ENCODE data around the gene NDUFA11. TPM values are rescaled to one million over a fixed set of nuclear protein-coding genes. Genes with fewer than 3 reads are reported as not detected.

The NDUFA11 gene
- total RNA-seq, 1 experiment from 2014 or later: 169 TPM

DNA sequence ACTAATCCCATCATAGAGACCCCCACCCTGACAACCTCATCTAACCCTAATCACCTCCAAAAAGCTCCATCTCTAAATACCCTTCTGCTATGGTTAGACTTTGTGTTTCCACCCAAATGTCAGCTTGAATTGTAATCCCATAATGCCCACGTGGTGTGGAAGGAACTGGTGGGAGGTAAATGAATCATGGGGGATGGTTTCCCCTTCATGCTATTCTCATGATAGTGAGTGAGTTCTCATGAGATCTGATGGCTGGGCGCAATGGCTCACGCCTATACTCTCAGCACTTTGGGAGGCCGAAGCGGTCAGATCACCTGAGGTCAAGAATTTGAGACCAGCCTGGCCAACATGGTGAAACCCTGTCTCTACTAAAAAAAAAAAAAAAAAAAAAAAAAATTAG is 3.7 kb upstream of the NDUFA11 start:
- ChIA-PET CTCF (no interaction called here), POLR2A (ENCODE audit: unreplicated experiment) (no interaction called here)
- intact Hi-C loops (cut with micrococcal nuclease; ENCODE audit: unreplicated experiment): no loop called here
- Histone ChIP-seq H3K27ac (no peak overlapping the region), H2AFZ (no peak overlapping the region), H3K27me3 (ENCODE audit: insufficient read depth, low read depth) (no peaks in the 10 kb centered on the region), H3K9me3 (ENCODE audit: insufficient read depth, low read depth) (no peaks in the 10 kb centered on the region), H3K4me2 (no peak overlapping the region), H3K79me2 (ENCODE audit: low read depth) (peaks cover 13% of the 10 kb centered on the region), H3K9me2 (ENCODE audit: insufficient read depth) (no peaks in the 10 kb centered on the region), H3F3A (ENCODE audit: insufficient read depth, low read depth) (no peaks in the 10 kb centered on the region), H4K20me1 (ENCODE audit: insufficient read depth) (no peaks in the 10 kb centered on the region; the same call in 1 of the 2 replicates), H3K36me3 (ENCODE audit: low read depth) (no peaks in the 10 kb centered on the region), H3K4me3 (no peak overlapping the region), H3K4me1 (replicated peaks; ENCODE audit: insufficient read depth) (peaks cover 4% of the 10 kb centered on the region; the same call in 1 of the 2 replicates)
- no peak for TF ChIP-seq EZH2 (IDR thresholded peaks at IDR 0.05; ENCODE audit: low read depth)
- TF ChIP-seq, protein P1, sequence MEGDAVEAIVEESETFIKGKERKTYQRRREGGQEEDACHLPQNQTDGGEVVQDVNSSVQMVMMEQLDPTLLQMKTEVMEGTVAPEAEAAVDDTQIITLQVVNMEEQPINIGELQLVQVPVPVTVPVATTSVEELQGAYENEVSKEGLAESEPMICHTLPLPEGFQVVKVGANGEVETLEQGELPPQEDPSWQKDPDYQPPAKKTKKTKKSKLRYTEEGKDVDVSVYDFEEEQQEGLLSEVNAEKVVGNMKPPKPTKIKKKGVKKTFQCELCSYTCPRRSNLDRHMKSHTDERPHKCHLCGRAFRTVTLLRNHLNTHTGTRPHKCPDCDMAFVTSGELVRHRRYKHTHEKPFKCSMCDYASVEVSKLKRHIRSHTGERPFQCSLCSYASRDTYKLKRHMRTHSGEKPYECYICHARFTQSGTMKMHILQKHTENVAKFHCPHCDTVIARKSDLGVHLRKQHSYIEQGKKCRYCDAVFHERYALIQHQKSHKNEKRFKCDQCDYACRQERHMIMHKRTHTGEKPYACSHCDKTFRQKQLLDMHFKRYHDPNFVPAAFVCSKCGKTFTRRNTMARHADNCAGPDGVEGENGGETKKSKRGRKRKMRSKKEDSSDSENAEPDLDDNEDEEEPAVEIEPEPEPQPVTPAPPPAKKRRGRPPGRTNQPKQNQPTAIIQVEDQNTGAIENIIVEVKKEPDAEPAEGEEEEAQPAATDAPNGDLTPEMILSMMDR (conservative IDR thresholded peaks at IDR 0.05): no peak
- DNase-seq: no peak
- no TSS peak for BruUV-seq (replicated peaks)

- peak overlapping the region; percentile 88 for H3K4me3 ChIP-seq
- ChIA-PET CTCF (no interaction called here), POLR2A (ENCODE audit: unreplicated experiment) (no interaction called here)
- H4K20me1 ChIP-seq (ENCODE audit: insufficient read depth): peaks cover 8% of the 10 kb centered on the region; the same call in 1 of the 2 replicates
- no peak for DNase-seq
- H3K9me2 ChIP-seq (ENCODE audit: insufficient read depth): no peaks in the 10 kb centered on the region
- peak overlapping the region; percentile 91 for H2AFZ ChIP-seq
- TF ChIP-seq, protein P1 (conservative IDR thresholded peaks at IDR 0.05): no peak
- H3K9me3 ChIP-seq (ENCODE audit: insufficient read depth, low read depth): no peaks in the 10 kb centered on the region
- H3K4me2 ChIP-seq: peak overlapping the region; percentile 79
- peaks cover 7% of the 10 kb centered on the region; the same call in 1 of the 2 replicates for H3K4me1 ChIP-seq (replicated peaks; ENCODE audit: insufficient read depth)
- BruUV-seq (replicated peaks): TSS peak; percentile 23
- no peaks in the 10 kb centered on the region for H3F3A ChIP-seq (ENCODE audit: insufficient read depth, low read depth)
- intact Hi-C loops (cut with micrococcal nuclease; ENCODE audit: unreplicated experiment): loop anchor here (2.0 kb wide), 1 partner anchor 54 kb away; the partner anchor contains the start of gene FUT3
- no peaks in the 10 kb centered on the region for H3K27me3 ChIP-seq (ENCODE audit: insufficient read depth, low read depth)
- H3K36me3 ChIP-seq (ENCODE audit: low read depth): no peaks in the 10 kb centered on the region
- H3K27ac ChIP-seq: no peak overlapping the region
- peaks cover 33% of the 10 kb centered on the region for H3K79me2 ChIP-seq (ENCODE audit: low read depth)
Observed at GRCh38 chr19:5905114-5905778, 1.7 kb upstream of the NDUFA11 start.

DNA sequence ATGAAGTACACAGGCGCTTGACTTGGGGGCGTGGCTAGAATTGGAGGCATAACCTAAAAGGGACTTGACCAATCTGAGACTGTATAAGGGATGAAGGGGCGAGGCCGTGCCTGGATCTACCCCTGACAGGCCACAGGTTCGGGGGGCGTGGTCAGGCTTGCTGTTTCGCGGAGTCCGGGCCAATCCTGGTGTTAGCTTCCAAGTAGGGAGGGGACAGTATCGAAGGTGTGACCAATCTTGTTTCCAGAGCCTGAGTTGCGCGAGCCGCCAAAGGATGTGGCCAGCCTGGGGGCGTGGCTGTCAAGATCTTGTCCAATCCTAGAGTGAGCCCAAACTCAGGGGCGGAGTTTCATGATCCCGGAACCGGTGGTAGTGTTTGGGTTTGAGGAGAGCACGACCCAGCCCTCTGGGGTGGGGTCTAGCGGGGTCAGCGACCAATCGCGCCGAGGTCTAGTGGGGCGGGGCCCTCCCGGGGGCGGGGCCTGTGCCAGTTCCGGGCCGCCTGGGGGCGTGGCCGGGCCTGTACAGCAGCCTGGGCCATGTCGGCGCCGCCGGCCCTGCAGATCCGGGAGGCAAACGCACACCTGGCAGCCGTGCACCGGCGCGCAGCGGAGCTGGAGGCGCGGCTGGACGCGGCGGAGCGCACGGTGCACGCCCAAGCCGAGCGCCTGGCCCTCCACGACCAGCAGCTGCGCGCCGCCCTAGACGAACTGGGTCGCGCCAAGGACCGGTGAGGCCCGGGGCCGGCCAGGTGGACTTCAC is 943 bp upstream of the NDUFA11 start, which contains the start of gene VMAC:
Gene VMAC, plus strand, starts transcription at position 521 of the 762 bp plus-strand sequence. Its CDS starts 19 bp downstream, at position 540.
- peaks cover 39% of the 10 kb centered on the region for H3K79me2 ChIP-seq (ENCODE audit: low read depth)
- peak; percentile 98 to 99 for DNase-seq
- peaks cover 15% of the 10 kb centered on the region; the same call in 1 of the 2 replicates for H4K20me1 ChIP-seq (ENCODE audit: insufficient read depth)
- peak within 1 kb of the TSS; percentile 91 for H2AFZ ChIP-seq
- H3F3A ChIP-seq (ENCODE audit: insufficient read depth, low read depth): no peaks in the 10 kb centered on the region
- H3K9me2 ChIP-seq (ENCODE audit: insufficient read depth): no peaks in the 10 kb centered on the region
- H3K9me3 ChIP-seq (ENCODE audit: insufficient read depth, low read depth): no peaks in the 10 kb centered on the region
- H3K4me1 ChIP-seq (replicated peaks; ENCODE audit: insufficient read depth): peaks cover 7% of the 10 kb centered on the region; the same call in 1 of the 2 replicates
- no TSS peak for BruUV-seq (replicated peaks)
- intact Hi-C loops (cut with micrococcal nuclease; ENCODE audit: unreplicated experiment): loop anchor here (1.0 to 2.0 kb wide), 2 partner anchors 10 to 54 kb away; partner anchors contain the start of genes CAPS and FUT3
- POLR2A ChIA-PET (ENCODE audit: unreplicated experiment): interaction anchor here (0.6 to 1.0 kb wide), 2 partner anchors 75 to 77 kb away, joined by 3 to 18 read pairs; no protein-coding TSS in a partner anchor
- peak within 1 kb of the TSS; percentile 79 for H3K4me2 ChIP-seq
- no peaks in the 10 kb centered on the region for H3K36me3 ChIP-seq (ENCODE audit: low read depth)
- no peak for TF ChIP-seq EZH2 (IDR thresholded peaks at IDR 0.05; ENCODE audit: low read depth)
- TF ChIP-seq, protein P1 (conservative IDR thresholded peaks at IDR 0.05): no peak
- peak within 1 kb of the TSS; percentile 97 for H3K4me3 ChIP-seq
- H3K27ac ChIP-seq: peak within 1 kb of the TSS; percentile 89
- CTCF ChIA-PET: interaction anchor here (0.9 to 1.9 kb wide), 3 partner anchors 64 to 215 kb away, joined by 4 to 13 read pairs (median 10); no protein-coding TSS in a partner anchor
- no peaks in the 10 kb centered on the region for H3K27me3 ChIP-seq (ENCODE audit: insufficient read depth, low read depth)

All from PC-9 (cell line).